Hematopoietic multipotent progenitor cell (in vitro differentiated cells): Measurements from ENCODE around the gene CCSER1. TPM values are rescaled to one million over a fixed set of nuclear protein-coding genes. Genes with fewer than 3 reads are reported as not detected.

ENCODE experiments used
- DNase-seq, 3 donors: peaks; one replicate each; pipeline ENCODE4 v3.0.0-alpha.2; 2011 to 2015; ENCODE audit warnings: low read depth in 2 of 3, low spot score in 2 of 3
- total RNA-seq: library from RNA; depleted of rRNA; stranded (reverse); fragments of >200 nt; gene quantifications from one replicate; pipeline ENCODE4 v1.2.3, GENCODE V29; 2012

The CCSER1 gene
- 15.3 TPM for total RNA-seq

DNA sequence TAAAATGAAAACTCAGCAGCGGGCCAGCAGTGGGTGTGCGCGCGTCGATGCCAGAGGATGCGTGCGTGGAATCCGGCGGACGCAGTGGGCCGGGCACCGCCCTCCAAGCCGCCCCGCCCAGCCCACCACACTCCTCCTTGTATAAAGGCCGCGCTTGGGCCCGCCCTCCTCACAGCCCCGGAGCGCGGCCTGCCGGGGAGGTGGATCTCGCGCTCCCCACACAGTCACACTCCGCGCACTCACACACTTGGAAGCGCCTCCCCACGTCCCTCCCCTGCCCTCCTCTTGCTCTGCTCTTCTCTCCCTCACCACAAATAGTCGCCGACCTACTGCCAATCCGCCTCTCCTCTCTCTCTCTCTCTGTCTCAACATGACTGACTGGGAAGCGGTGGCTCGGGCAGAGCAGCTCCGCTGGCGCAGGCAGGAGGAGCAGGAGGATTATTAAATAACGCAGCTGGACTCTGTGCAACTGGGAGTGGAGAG lies at the start of gene CCSER1:
TSS of gene CCSER1 (plus strand) at position 172 of the 483 bp plus-strand sequence.
- DNase-seq: peak; percentile 6 to 95 (median 93)

DNA sequence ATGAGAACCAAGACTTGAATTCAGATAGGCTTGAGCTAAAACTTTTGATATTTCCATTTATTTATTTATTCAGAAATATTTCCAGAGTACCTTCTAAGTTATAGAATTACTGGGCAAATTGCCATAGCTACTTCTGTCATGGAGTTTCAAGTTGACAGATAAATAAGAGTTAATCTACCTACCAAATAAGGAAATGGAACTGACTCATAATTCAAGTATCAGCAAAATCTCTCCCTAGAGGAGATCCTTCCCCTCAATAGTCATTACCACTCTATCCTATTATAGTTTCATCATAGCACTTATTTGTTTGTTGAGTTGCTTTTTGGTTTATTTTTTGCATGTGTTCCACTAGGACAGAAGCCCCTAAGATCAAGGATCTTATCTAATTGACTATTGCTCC lies 48.8 kb upstream of the CCSER1 start:
- DNase-seq: no peak

DNA sequence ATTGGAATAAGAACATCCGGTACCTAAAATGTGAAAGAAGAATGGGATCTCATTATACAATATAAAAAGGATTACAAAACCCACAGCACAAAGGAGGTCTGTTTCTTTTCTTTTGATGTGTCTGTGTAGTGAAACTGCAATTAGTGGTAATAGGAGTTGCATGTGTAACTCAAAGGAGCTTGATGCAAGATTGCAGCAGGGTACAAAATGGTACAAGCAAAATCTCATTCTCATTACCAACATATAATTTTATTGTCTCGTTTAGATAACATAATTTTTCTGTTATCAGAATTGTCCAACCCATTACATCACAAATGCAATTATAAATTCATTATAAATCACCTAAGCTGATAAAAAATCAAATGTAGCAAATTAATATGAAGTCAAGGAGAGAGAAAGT lies 47.1 kb upstream of the CCSER1 start:
- DNase-seq: no peak

- DNase-seq: no peak
Measured at GRCh38 chr4:90081432-90082144, 45.6 kb upstream of the CCSER1 start.

DNA sequence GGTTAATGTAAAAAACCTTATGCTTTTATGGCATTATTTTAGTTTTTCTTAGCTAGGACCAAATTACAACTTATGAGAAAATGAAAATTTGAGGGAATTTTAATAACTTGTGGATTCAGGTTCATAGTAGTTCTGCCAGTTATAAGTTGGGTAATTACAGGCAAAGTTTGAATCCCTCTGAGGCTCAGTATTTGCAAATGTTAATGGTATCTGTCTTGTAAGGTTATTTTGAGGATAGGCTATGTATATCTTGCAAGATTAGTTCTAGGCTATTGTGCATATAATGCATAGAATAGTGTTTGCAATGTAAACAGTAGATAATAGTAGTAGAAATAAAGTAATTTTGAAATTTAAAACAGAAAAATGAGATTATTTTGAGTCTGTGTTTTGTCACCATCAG lies 44.7 kb upstream of the CCSER1 start:
- no peak for DNase-seq

- DNase-seq: no peak
Measured at GRCh38 chr4:90084277-90084966, 42.8 kb upstream of the CCSER1 start.

DNA sequence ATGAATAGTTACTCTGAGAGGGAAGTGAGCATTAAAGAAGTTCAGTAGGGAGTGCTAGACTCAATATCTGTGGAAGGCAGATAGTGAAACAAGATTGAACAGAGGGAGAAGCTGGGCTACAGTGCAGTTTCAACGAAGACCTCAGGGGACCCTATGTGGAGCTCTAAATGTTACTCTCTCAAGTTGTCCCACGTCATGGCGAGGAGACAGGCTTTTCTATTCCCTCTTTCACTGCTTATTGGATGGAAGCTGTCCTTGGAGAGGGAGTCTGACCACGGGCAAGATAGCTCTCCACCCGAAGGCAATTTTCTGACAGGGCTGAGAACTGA lies 42.3 kb upstream of the CCSER1 start:
- DNase-seq: no peak

GRCh38 chr4:90093526-90093925 lies 33.7 kb upstream of the CCSER1 start:
- no peak for DNase-seq

- no peak for DNase-seq
Measured at GRCh38 chr4:90095000-90095399, 32.2 kb upstream of the CCSER1 start.

- DNase-seq: peak in 2 of 3 donors; percentile 62 to 78
Measured at GRCh38 chr4:90099812-90100211, 27.4 kb upstream of the CCSER1 start.

DNA sequence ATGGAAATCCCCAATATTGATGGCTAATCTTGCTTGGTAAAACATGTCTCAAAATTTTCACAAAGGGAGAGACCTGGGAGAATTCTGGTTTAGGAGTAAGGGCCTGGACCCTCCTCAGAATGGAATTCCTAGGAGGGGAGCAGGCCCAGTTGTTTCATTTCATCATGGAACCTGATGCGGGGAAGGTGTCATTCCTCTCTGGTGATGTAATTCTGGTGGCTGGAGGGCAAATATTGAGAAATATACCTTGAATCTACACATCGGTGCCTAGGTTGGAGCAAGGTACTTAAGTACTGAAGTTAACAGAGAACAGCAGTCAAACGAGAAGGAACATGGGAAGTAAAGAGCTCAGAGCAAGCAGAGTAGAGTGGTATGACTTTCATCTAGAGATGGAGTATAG lies 23.2 kb upstream of the CCSER1 start:
- no peak for DNase-seq

GRCh38 chr4:90105274-90105673 lies 21.9 kb upstream of the CCSER1 start:
- no peak for DNase-seq

DNA sequence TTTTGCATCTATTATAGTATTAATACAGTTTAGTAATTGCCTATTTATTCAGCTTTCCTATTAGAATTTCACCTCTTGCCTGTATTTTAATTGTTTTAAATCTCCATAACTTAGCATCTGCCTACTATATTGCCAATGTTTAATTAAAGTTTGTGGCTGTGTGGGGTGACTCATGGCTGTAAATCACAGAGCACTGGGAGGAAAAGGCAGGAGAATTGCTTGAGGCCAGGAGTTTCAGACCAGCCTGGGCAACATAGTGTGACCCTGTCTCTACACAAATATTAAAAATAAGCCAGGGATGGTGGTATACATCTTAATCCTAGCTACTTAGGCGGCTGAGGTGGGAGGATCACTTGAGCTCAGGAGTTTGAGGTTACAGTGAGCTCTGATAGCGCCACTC lies 14.5 kb upstream of the CCSER1 start:
- DNase-seq: no peak

GRCh38 chr4:90113881-90114457 lies 13.2 kb upstream of the CCSER1 start:
- DNase-seq: no peak

GRCh38 chr4:90118527-90119195 lies 8.5 kb upstream of the CCSER1 start:
- DNase-seq: no peak

DNA sequence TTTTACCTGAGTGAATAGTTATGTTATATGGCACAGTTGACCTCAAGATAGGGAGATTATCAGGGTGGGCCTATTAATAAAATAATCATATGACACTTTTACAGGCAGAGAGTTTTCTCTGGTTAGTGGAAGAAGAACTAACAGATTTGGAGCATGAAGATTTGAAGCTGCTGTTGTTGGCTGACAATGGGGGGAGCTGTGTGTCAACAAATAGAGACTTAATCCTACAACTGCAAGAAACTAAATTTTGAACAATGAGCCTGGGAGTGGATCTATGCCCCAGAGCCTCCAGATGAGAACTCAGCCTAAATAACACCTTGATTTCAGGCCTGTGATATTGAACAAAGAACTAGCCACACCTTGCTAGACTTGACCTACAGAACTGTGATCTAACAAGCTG lies 7.2 kb upstream of the CCSER1 start:
- peak in 2 of 3 donors; percentile 17 to 41 for DNase-seq

GRCh38 chr4:90120815-90121214 lies 6.4 kb upstream of the CCSER1 start:
- no peak for DNase-seq

DNA sequence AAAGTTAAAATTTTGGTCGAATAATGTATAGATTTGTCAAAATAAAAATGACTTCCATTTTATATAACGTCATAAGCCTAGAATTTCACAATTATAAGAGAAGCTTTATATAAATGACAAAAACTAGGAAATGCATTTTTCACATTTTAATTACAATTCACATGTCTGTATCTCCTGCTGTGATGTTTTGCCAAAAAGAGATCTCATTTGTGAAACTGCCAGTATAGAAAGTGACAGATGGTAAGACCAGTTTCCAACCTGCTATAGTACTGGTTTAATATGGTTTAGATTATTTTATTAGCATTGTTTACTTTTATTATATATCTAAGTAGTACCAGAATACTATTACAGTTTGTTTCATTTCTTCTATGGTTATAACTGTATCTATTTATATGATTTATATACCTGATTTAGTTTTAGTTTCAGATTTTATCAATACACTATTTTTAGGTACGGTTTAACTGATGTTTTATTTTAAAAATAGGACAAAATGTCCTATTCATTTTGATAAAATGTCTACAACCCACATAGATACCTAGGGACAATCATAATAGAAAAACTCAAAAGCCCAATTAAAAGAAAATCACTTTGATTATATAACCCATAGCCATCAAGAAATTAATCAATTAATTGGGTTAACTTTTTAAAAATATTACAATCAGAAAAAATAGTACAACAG lies 5.4 kb upstream of the CCSER1 start:
- no peak for DNase-seq

- no peak for DNase-seq
Measured at GRCh38 chr4:90122355-90122748, 4.8 kb upstream of the CCSER1 start.

- DNase-seq: no peak
Measured at GRCh38 chr4:90124276-90124675, 2.9 kb upstream of the CCSER1 start.

- DNase-seq: no peak
Measured at GRCh38 chr4:90126805-90127204, 389 bp upstream of the CCSER1 start.
